GM18909 (cell line): ENCODE data around the gene CORIN.

Source experiments
- ATAC-seq: cut with Tn5 transposase; IDR thresholded peaks from one replicate; pipeline ENCODE4 v1.9.1; 2021; ENCODE audit warnings: mild to moderate bottlenecking; ENCODE audit not compliant: unreplicated experiment, poor library complexity

CORIN gene

GRCh38 chr4:47837094-47837907 is 566 bp downstream of the CORIN start:
- ATAC-seq = peak; percentile 70

DNA sequence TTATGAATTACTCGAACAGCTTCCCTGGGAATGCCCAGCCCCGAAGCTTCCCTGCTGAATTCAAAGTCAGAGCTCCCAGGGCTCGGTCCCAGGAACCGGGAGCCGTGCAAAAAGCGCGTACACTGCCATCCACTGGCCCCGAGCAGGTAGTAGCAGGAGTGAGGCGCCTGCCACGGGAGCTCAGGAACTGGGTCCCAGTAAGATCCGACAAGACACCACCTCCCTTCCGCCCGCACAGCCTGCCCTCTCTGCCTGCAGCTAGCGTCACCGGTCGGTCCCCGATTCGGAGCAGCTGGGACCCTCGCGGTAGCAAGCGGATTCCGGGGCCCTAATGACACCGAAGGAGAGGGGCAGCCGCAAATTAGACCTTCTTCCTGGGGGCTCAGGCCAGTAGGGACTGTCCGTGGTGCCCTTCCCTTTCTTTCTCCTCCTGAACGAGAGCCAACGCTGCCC is 1.2 kb downstream of the CORIN start:
- ATAC-seq = peak; percentile 78

GRCh38 chr4:47835494-47835893 is 2.4 kb downstream of the CORIN start:
- no peak for ATAC-seq

GRCh38 chr4:47831026-47831679 is 6.7 kb downstream of the CORIN start:
- no peak for ATAC-seq

- no peak for ATAC-seq
Measured at GRCh38 chr4:47830265-47831025, 7.4 kb downstream of the CORIN start.

- no peak for ATAC-seq
Measured at GRCh38 chr4:47829438-47829837, 8.4 kb downstream of the CORIN start.

GRCh38 chr4:47827343-47828047 is 10.4 kb downstream of the CORIN start:
- ATAC-seq = no peak

GRCh38 chr4:47824840-47825239 is 13.0 kb downstream of the CORIN start:
- ATAC-seq = no peak

GRCh38 chr4:47819178-47819577 is 18.7 kb downstream of the CORIN start:
- ATAC-seq = no peak

DNA sequence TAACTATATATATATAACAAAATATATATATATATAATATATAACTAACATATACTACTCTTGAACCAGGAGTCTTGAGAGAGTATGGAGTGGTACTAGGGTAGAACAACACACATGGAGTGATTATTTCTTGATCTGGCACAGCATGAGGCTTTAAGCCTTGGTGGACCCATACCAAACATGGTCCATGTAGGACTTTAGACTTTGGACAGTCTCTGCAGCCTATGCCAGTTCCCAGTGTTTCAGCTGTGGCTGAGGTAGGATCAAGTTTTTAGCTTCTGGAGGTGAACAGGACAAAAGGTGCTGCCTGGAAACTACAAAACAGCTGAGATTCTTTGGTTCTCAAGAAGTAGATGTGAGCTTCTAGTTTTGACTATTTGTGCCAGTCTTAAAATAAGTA is 20.6 kb downstream of the CORIN start:
- ATAC-seq = no peak

DNA sequence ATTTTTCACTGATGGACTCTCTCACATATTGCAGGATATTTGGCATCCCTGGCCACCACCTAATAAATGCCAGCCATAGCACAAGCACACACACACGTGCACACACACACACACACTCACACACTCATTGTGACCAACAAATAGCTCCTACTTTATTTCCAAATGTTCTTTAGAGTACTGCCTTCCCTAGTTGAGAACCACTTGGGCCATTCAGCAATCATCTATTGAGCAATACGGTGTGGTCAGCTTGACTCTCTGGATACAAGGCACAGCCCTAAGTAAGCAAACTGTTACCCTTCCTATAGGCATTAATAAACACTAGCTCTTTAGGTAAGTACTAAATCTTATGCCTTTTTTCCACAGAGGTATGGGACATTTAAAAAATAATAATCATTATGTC is 21.1 kb downstream of the CORIN start:
- ATAC-seq = no peak

DNA sequence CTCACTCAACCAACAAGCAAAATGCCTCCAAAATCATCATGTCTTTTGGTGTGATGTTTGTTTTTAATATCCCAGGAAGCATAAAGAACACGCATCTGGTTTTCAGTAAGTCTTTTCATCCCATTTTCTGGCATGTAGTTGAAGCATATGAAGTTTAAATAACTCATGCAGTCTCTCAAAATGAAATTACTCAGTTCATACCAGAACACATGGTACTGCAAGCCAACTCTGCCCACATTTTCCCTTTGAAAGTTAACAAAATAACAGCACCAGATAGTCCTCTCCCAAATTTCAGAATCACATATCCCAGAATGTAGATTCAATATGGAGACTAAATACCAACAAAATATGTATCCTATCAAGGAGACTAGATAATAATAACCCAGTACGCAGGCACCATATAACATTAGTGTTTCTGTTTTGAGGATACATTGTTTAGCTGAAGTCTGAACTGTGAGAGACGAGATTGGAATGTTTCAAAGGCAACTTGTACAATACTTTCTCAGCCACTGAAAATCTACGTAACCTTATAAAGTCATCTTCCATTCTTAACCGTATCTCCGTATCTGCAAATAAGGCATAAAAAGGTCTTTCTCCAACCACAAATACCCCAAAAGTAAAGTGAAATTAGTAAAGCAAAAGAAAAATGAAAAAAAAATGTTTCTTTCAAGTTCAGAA is 23.1 kb downstream of the CORIN start:
- ATAC-seq = no peak

GRCh38 chr4:47809654-47810203 is 28.1 kb downstream of the CORIN start:
- ATAC-seq = no peak

GRCh38 chr4:47804598-47804997 is 33.3 kb downstream of the CORIN start:
- ATAC-seq = no peak

- ATAC-seq = no peak
Measured at GRCh38 chr4:47801481-47802002, 36.3 kb downstream of the CORIN start.

GRCh38 chr4:47798165-47798564 is 39.7 kb downstream of the CORIN start:
- no peak for ATAC-seq

DNA sequence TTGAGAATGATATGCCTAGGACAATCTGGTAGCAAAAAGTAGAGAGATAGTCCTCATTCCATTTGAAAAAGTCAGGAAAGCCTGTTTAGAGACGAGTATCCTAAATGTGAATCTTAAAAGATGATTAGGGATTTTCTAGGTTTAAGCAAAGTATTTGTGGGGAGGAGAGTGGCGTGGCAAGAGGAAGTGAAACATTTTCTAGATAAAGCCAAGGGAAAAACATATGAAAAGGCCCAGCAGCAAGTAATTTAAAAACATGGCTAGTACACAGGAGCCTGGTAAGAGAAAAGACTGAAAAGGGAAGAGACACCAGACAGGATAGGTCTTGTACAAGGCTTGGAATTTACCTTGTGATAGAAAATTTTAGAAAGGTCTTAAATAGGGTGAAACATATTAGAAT is 45.9 kb downstream of the CORIN start:
- no peak for ATAC-seq

DNA sequence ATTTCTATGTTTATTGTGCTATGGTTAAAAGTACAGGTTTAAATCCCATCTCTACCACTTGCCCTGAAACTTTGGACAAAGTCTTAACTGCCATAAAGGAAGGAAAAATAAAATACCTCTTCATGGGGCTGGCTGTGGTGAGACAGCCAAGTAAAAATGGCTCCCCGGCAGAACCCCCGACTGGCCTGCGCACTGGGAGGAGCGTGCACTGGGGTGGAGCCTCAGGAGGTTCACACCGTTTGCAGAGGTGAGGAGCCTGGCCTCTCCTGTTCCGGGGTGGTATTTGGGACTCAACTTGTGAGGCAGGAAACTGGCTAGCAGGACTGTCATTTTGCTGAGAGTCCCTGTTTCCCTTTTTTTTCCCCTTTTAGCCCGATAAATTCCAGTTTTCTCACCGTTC is 47.8 kb downstream of the CORIN start:
- no peak for ATAC-seq

GRCh38 chr4:47788126-47788525 is 49.7 kb downstream of the CORIN start:
- ATAC-seq = no peak
